DMS53 treated with DMSO at 0.1 percent for 48 hours (cell line): ENCODE results near the gene FRY.

ENCODE experiments used
- DNase-seq: peaks from one replicate; lab custom pipeline; 2025; ENCODE audit not compliant: unreplicated experiment; lab: John Stamatoyannopoulos, UW

FRY gene

DNA sequence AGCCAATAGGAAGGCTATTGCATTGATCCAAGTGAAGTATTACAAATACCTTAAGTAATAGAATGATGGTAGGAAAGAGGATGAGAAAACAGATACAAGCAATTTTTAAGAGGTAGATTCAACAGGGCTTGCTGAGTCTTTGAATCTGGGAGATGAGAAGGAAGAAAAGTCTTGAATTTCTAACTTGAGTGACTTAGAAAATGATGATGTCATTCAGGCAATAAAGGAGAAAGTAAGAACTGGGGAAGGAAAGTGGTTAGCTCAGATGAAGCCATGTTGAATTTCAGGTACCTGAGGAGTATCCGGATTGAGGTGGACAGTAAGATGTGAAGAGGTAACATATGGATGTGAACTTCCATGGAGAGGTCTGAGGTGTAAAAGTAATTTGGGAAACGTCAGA, 15.5 kb upstream of the FRY start:
- DNase-seq: no peak

DNA sequence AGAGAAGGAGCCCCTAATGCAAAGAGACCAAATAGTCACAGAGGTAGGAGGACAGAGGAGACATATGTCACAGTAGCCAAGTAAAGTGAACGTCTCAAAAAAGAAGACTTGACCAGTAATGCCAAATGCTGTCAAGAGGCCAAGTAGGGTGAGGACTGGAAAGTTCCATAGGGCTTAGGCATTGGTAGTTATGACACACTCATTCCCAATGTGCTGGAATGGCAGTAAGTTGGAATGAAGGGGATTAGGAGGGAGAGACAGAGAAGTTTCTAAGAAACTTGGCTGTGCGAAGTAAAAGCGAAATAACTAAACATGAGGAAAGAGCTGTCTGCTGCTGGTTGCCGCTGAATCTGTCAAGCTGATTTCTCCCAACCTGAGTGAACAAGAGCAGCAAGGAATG, 14.9 kb upstream of the FRY start:
- no peak for DNase-seq

DNA sequence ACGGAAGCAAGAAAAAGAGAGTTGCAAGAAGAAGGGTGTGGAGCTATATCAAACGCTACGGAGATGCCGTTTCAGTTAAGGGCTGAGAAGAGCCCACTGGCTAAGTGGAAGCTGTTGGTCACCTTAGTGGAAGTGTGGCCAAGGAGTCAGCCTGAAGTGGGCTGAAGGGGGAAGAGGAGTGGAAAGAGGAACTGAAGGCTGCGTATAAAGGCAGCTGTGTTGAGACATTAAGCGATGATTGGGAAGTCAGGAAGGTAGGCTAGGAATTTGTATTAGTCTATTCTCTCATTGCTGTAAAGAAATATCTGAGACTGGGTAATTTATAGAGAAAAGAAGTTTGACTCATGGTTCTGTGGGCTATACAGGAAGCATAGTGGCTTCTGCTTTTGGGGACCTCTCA, 14.1 kb upstream of the FRY start:
- DNase-seq: no peak

DNA sequence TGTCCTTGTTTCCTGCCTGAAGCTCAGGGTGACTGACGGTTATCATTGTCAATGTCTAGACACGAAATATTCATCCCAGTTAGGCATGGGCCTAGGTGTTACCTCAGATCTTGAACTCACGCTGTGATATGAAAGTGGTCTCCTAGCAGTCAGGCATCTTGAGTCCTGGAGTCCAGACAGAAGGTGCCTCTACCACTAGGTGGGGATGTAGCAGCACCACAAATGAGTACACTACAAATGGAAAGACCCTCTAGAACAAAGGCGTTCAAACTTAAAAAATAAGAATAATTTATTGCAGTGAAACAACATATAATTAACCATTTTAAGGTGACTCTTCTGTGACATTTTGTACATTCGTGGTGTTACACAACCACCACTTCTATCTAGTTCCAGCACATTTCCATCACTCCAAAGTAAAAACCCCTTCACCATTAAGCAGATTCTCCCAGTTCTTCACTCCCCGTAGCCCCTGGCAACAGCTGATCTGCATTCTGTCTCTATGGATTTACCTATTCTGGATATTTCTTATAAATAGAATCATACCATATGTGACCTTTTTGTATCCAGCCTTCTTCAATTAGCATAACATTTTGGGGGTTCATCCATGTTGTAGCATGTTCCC, 11.9 kb upstream of the FRY start:
- no peak for DNase-seq

DNA sequence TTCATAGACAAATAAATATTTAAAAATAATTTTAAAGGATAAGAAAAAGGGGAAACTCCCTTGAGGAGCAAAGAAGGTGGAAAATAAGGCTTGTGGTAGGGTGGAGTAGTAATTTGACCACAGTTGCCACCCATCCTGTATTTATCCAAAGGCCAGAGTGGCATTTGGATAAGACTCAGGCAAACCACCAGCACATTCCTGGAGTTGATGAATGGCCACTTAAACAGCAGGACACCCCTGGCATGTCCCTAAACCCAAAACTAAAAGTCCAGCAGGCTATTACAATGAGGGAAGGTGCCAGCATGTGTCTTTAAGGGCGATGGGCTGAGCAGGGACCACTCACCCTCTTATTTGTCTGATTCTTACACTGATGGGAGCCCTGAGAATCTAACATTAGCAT, 9.8 kb upstream of the FRY start:
- DNase-seq: no peak

DNA sequence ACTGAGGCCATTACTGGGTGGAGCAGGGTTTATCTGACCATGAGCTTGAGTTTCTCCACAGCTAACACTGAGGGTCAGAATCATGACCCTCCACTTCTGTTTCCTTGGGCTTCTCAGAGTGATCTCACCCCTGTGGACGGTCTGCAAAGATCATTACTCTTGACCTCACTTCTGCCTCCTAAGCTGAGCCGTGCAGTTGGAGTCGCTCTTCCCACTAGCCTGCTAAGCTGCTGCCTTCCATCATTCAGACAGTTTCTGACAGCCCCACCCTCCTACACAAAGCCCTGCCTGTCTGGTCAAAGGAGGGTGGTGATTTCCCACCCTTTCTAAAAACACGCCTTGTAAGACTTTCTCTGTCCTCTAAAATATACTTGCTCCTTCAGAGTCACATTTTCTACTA, 9.3 kb upstream of the FRY start:
- no peak for DNase-seq

DNA sequence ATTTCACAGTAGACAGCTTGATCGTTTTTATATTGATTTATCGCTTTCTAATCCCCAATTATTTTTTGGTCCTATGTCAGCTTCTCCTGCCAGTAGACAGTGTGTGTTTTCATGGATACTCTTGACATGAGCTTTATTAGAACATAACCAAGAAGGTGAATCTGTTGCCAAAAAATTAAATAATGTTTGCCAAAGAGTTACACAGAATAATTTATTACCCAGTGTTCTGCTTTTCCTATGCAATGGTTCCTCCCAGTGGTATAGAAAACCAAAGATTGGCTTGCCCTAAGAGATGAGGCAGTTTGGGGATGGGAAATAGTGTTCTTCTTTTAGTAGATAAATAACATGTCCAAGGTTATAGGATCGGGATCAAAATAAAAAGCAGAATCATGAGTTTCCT, 8.5 kb upstream of the FRY start:
- no peak for DNase-seq

DNA sequence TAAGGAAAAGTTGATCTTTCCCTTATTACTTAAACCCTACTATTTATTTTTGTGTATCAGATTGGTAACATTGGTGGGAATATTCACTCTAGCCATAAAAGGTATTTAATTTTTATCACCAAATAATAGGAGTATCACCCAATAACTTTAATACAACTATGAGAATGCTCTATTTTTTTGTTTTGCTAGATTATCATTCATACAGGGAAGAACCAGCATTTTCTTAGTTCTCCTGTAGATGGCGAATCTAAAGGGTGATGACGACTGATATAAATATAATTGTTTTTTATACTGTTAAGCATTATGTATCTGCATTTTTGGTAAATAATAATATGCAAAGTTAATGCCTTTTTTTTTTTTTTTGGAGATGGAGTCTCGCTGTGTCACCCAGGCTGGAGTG, 7.9 kb upstream of the FRY start:
- no peak for DNase-seq

DNA sequence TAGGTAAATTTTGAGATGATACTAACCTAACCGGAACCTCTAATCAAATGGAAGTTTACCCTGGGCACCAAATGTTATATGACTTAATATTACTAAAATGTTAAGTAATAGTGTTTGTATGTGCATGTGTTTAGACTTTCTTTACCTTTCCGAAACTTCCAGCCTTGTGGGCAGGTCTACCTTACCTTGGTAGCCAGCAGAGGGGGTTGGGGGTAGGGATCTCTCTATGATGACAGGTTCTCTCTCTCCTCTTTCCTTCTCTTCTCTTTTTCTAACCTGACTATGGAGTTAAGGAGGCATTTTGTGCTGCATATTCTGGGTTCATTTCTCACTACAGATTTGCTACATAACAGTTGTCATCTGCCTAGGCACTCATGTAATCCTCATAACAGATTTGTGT, 6.8 kb upstream of the FRY start:
- no peak for DNase-seq

DNA sequence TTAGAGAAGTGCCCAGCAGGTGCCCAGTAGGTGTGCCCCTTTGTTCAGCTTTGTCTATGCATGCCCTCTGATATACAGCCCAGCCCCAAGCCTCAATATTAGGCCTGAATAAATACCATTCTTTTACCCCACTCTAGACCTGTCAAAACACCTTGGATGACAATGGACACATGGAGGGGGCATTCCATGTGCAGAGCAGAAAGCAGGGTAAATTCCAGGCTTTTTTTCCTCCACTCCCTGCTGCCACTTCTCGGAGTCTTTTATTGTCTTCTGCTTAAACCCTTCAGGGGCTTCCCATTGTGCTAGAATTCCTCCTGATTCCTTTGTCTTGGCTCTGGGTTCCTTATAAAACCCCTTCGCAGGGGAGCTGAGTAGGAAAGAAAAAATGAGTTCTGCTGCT, 5.8 kb upstream of the FRY start:
- no peak for DNase-seq

DNA sequence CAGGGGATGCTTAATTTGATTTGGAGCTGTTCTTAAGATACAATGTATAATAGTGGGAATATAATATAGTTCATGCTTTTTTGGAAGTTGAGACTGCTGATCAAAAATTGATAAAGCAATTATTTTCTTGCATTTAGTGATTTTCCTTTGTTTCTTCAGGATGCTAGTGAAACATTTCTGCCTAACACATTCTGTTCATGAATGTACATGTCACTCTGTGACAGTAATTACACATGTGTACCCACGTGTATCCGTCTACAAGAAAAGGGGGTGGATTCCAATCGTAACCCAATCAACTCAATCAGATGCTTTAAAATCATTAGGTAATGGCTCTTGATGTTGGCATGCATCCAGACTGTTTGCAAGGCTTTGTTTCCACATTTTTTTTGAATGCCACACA, 5.0 kb upstream of the FRY start:
- no peak for DNase-seq

DNA sequence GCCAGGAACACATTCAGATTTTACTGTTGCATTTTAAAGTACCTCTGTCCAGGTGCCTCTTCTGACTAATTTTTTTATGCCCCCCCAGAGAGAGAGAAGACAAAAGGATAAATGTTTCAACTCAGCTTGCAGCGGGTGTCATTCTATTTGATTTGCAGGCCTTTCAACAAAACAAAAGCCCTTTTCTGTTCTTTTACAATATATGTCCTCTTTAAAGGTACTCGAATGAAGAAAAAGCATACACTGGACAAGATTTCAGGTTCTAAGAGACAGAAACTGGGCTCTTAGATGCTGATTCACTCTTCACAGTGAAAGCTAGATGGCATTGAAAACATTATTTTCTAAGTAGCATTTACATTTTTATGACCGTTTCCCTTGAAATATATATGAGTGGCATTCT, 2.9 kb upstream of the FRY start:
- no peak for DNase-seq

DNA sequence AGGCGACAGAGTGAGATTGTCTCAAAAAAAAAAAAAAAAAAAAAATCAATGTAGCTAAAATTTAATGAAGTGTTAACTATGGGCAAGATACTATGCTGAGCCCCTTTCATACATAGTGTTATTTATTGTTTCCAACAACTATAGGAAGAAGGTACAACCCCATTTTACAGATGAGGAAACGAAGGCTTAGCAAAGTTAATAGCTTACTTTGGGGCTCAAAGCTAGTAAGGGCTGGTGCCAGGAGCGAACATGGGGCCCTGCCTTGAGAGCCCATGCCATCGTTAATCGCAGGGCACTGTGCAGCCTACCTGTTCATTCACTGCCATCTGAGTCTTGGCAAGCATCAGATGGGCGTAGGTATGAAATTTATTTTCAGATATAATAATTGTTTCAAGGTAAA, 1.9 kb upstream of the FRY start:
- DNase-seq: no peak

DNA sequence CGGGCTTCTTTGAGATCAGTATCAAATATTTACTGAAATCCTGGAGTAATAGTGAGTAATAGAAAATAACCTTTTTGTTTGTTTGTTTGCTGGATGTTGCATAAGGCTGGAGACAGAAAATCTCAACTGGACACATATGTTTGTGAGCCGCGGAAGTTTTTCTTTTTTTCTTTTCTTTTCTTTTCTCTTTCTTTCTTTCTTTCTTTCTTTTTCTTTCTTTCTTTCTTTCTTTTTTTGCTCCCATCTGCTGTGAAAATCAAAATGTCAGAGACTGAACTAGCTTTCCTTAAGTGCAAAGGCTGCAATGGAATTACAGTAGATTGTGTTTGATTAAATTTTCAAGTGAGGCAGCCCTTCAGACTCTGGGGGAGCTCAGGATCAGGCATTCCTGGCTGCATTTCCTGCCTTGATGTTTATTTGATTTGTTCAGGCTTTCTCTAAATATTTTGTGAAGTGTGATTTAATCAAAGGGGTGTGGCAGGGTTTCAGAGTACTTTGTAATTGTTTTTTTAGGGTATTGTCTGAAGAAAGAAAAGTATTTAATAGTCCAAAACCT, 319 bp downstream of the FRY start:
- DNase-seq: no peak

DNA sequence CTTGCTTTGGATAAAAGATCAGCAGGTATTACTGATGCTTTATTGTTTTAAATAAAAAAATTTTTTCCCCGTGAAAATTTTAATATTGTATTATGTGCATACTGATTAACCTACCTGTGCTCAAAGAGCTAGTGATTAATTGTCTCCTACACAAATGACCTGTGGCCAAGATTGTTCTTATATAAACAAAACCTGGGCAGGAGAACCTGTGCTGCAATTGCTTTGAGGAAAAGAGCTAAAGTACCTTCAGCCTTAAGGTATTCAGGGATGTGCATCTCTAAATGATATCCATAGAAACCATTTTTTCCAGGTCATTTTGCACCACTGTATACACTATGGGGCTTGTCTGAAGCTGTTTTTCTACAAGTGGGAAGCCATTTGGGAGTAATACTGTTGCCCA, 1.2 kb downstream of the FRY start:
- no peak for DNase-seq

DNA sequence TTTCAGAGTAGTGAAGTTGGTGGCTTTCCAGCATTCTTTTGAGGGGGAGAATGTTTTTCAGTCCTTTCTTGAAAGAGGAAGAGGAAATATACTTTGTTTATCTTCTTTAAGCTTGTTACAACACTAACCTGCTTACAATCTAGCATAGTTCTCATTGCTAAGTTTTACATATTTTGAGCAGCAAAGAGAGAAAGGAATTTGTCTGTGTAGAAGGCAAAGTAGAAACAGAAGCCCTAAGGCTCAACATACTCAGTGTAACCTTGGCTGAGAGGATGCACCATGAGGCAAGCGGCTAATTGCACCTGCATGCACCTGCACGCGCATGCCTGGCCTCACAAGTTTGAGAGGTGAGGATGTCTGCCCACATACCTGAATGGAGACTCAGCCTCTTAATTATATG, 2.2 kb downstream of the FRY start:
- DNase-seq: no peak

DNA sequence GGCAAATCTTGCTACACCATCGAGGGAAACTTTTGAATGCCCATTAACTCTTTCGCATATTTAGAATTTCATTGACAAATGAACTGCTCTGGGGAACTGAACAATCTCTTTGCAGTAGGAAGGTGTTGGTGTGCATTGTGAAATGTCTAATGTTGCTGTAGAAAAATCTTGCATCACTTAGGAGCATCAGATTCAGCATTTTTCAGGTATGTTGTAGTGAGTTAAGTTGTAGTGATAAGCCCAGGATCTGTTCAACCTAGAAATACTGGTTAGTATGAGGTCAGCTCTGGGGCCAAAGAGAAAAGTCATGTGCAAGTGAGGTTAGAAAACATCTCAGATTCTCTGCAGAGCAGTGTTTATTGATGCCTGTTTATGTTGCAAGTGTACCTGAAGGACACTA, 4.1 kb downstream of the FRY start:
- no peak for DNase-seq

DNA sequence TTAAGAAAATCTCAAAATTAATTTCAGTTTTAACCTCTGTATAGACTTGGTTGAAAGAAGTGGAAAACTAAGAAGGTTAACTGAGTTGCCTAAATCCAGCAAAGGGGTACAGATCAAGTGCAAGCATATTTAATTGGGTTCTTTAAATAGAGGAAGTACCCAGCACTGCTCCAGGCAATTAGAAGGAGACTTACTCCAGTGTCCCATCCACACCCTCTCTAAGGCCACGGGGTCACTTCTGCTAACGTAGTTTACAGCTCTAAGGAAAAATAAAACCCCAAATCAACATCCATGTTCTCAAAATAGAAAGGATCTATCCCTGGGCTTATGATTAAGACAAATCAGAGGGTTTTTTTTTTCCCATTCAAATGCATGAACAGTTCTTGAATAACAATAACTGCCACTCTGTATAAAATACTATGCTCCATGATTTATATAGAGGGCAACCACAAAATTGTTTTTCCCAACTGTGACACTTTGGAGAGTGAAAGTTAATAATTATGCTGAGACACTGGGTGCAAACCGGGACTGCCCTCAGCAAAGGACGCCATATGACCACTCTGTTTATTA, 4.6 kb downstream of the FRY start:
- DNase-seq: no peak

DNA sequence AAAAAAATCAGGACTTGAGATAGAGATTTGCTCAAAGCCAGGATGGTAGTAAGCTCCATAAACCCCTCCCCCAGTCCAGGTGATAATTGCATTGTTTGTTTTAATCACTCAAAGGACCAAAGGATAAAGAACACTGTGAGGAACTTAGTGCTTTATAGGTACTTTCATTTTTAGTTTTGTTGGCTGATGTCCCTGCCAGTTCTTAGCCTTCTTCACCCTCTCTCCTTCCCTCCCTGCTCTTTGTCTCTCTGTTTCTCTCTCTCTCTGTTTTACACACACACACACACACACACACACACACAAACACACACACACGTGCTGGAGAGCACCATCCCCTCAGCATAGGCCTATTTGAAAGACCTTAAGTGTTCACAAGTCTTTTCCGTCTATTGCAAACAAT, 5.2 kb downstream of the FRY start:
- DNase-seq: no peak

DNA sequence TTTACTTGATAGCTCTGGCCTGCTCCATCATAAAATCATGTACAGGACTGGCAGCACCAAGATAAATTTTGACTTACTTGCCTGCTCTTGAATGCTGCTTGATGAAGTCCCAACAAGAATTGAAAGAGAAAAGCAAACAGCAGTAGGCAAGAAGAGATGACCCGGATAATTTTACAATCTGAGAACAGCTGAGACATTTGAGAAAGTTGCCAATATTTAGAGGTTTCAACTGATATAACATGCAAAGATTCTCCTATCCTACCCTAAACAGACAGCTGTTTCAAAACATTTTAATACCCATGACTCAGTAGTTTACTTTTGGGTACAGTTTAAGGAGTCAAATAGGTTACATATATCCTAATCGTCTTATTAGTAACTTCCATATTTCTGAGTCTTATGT, 5.9 kb downstream of the FRY start:
- no peak for DNase-seq

DNA sequence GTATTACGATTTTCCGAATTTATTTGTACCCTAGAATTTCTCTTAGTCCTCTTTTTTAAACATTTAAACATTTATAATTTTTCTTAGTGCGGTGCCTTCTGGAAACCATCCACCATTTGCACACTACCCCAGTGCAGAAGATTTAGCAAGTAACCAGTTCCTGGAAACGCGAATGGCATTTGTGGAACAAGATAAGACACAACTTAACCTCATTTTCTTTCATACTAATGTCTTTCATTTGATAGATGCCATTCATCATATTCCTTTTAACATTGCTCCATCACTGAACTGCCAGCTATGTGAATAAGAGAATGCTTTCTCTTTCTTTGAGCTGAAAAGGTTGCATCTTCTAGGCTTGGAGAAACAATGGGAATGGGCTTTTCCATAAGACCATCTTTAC, 6.8 kb downstream of the FRY start:
- DNase-seq: no peak

DNA sequence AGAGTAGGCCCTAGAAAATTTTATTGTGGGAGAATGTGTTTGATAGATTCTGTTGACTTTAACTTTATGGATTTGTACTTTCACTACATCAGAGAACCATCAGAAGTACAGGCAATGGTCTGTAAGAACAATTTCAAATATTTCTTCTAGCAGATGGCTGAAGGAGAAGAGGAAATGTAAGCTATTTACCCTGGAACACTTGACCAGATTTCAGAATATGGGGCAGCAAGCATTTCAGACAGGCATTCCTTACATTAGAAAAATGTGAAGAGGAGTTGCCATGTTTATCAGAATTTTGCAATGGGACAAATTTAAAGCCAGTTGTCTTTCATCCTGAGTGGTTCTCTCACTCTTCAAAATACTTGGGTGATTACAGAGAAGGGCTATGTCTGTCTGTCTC, 7.5 kb downstream of the FRY start:
- DNase-seq: no peak

DNA sequence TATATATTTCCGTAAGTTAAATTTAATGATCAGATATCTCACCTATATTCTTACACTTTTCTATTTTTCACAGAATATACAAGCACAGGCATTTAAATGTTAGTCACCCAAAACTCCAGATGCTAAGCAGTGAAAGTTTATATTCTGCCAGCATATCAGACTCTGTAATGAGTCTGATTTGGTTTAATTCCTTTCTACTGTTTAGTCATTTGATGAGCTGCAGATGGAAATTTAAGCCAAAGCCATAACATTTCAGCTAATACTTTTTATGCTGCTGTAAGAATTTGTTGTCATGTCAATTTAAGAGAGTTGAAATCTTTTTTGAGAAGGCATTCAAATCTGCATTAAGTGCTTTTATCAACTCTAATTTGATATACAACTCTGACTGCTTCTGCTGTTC, 8.0 kb downstream of the FRY start:
- DNase-seq: no peak
